Activated effector memory CD4-positive, alpha-beta T cell treated with Interleukin-2 at 50 U/mL for 16 hours (primary cell): ENCODE results near the gene SPATC1L.

ENCODE experiments used
- DNase-seq: peaks from one replicate; pipeline ENCODE4 v3.0.0-alpha.2; 2020

SPATC1L gene

GRCh38 chr21:46118316-46119143 lies 65.7 kb downstream of the SPATC1L start:
- no peak for DNase-seq

- DNase-seq: no peak
These were observed 66.5 kb downstream of the SPATC1L start for GRCh38 chr21:46117586-46118315.

DNA sequence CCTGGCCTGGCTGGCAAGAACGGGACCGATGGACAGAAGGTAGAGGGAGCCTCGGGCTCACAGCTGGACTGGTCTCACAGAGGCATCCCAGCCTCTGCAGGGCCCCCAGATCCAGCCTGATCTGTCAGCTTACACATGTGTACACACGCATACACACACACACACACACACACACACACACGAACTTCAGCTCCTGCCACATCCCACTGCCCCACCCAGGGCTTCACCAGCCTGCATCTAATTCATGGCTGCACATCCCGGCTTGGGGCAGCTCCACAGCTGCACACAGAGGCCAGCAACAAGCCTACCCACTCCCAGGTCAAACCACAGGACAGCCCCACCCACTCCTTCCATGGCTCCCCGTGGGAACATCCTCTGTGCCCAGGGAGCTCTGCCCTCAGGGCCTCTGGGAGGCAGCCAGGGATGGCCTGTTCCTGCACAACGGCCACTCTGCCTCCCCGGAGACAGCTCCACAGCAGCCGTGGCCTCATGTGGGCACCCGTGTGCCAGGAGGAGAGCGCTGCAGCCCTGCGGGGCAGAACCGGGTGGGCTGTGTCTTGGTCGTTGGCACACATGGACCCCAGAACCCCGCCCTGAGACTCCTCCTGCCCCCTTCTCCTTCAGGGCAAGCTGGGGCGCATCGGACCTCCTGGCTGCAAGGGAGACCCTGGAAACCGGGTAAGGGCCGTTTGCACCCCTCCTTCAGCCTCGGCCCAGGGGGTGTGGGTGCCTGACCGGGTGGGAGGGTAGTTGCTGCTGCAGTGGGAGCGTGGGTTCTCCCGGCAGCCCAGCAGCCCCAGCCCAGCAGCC lies 67.3 kb downstream of the SPATC1L start:
- DNase-seq: no peak

DNA sequence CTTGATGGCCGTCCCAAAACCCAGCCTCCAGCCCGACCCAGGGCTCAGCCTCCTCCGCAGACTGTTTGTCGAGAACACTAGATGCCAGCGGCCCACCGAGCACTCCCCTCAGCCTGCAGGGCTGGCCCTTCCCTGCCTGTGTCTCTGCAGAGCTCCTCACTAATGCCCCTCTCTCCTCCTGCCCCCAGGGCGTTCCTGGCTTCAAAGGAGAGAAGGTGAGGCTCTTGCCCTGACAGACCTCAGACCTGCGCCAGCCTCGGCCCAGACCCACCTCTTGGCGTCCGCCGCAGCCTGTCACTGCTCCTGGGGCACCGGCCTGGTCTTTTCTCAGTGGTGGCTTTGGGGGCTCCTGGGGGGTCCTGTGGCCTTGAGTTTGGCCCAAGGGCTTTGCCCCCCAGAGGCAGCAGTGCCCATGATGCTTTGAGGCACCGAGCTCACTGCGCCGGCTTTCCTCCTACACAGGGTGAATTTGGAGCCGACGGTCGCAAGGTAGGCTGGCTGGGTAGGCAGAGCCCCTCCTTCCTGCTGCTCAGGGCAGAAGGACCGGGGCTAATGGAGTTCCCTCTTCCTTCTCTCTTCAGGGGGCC lies 68.0 kb downstream of the SPATC1L start:
- DNase-seq: no peak

DNA sequence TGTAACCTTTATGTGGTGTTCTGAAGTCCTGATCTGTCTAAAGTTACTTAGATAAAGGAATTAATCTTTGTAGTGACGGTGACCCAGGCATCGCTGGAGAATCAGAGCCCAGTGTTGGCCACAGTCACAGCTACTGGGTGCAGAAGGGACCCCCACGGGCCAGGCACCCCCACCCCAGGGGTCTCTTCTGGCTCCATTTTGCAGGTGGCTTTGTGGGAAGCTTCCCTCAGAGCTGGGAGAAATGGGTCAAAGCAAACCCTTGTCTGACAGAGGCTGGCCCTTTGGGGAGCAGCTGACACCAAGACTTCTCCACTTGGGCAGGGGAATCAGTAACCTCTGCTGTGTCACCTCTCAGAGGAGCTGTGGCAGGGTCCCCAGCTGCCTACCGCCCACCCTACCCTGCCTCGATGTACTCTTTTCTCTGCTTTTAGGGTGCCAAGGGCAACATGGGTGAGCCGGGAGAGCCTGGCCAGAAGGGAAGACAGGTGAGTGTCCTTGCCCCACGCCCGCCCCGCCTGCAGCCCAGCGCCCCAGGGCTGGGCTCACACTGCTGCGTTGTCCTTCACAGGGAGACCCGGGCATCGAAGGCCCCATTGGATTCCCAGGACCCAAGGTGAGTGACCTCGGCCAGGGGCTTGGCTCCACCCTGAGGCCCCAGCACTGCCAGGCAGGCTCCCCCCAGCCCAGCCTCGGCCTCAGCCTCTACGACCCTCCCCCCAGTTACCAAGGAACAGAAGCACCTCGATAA lies 68.6 kb downstream of the SPATC1L start:
- DNase-seq: no peak

- DNase-seq: no peak
These were observed 69.3 kb downstream of the SPATC1L start for GRCh38 chr21:46114963-46115362.

- DNase-seq: no peak
These were observed 70.6 kb downstream of the SPATC1L start for GRCh38 chr21:46113497-46114176.

DNA sequence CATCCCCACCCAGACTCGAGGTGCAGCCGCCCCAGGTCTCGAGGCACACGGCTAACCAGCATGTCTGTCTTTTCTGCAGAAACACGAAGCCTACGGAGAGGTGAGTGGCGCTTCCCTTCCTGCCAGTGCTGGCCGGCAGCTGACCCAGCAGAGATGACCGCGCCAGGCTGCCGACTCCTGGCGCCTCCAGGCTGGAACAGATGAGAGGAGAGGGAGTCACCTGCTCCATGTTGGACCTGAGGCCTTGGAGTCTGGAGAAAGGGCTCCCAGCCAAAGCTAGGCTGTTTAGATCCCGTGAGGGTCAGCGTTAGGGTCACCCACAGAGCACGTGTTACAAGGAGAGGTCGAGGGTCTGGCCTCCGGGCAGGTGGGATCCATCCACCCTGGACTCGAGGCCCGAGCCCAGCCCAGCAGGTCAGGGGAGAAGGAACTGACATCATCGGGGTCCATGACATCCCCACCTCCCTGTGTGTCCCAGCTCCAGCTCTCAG lies 71.5 kb downstream of the SPATC1L start:
- no peak for DNase-seq

GRCh38 chr21:46111857-46112724 lies 72.2 kb downstream of the SPATC1L start:
- DNase-seq: no peak

GRCh38 chr21:46111193-46111571 lies 73.1 kb downstream of the SPATC1L start:
- no peak for DNase-seq
